Endothelial cell of umbilical vein (primary cell): ENCODE results near the gene AP2A2. TPM values are rescaled to one million over a fixed set of nuclear protein-coding genes. Genes with fewer than 3 reads are reported as not detected.

Experiments used
- Bru-seq: library from RNA; stranded (reverse); fragments of 400-500 nt; gene quantifications from one replicate; lab custom pipeline; 2021; lab: Mats Ljungman, UMichigan
- BruChase-seq, 2 experiments: library from RNA; stranded (reverse); fragments of 400-500 nt; gene quantifications; one replicate each; lab custom pipeline; 2021; lab: Mats Ljungman, UMichigan
- BruUV-seq: library from RNA; stranded (reverse); fragments of 400-500 nt; replicated peaks from 2 replicates; lab custom pipeline; 2021; lab: Mats Ljungman, UMichigan
- CTCF ChIA-PET: fragments of 300-600, 350-600 bp; sonication (Branson Sonifier 250); formaldehyde crosslinking; loops from one replicate; lab custom pipeline; 2021; ENCODE audit warnings: antibody characterized with exemption, inconsistent platforms; lab: Charles Lee
- POLR2A ChIA-PET: fragments of 300-600, 350-600 bp; sonication (Branson Sonifier 250); formaldehyde crosslinking; loops from one replicate; lab custom pipeline; 2021; ENCODE audit warnings: antibody characterized with exemption, inconsistent platforms; lab: Charles Lee
- DNase-seq: peaks from one replicate; pipeline ENCODE4 v3.0.0-alpha.2; 2011; ENCODE audit warnings: low read depth, low spot score
- FAIRE-seq: peaks from 2 replicates; lab custom pipeline; 2011; peaks lifted over from hg19 to GRCh38; lab: Jason Lieb, UNC
- H2AFZ ChIP-seq: 2 replicates; pipeline ENCODE4 v1.6.0; 2012; ENCODE audit warnings: low read depth, low read length, control low read depth, inconsistent platforms
- H3K27ac ChIP-seq: 2 replicates; pipeline ENCODE4 v1.5.1; 2011; ENCODE audit warnings: low read depth, mild to moderate bottlenecking, control low read depth, low read length, moderate library complexity; ENCODE audit not compliant: insufficient read depth
- H3K27me3 ChIP-seq, 2 experiments: 2 replicates each; pipeline versions ENCODE4 v1.6.0 to v1.6.1; 2011; ENCODE audit warnings: low read length in 2 of 2, mixed read lengths in 1 of 2; ENCODE audit not compliant: control insufficient read depth in 2 of 2, insufficient read depth in 2 of 2
- H3K36me3 ChIP-seq, 2 experiments: 2 replicates in 1 of 2; 3 replicates in 1 of 2; pipeline ENCODE4 v1.5.1; 2011; ENCODE audit warnings: low read length in 2 of 2, mild to moderate bottlenecking in 1 of 2, moderate library complexity in 1 of 2; ENCODE audit not compliant: control insufficient read depth in 2 of 2, insufficient read depth in 2 of 2; ENCODE audit errors: extremely low read depth in 1 of 2
- H3K4me1 ChIP-seq: 3 replicates; pipeline ENCODE4 v1.5.1; 2011; ENCODE audit warnings: mild to moderate bottlenecking, low read length; ENCODE audit not compliant: control insufficient read depth, insufficient read depth; ENCODE audit errors: extremely low read depth
- H3K4me2 ChIP-seq: 2 replicates; pipeline ENCODE4 v1.6.1; 2011; ENCODE audit warnings: low read length, control low read depth, mixed read lengths; ENCODE audit not compliant: insufficient read depth
- H3K4me3 ChIP-seq, 3 experiments: fragments of 200-600 bp in 1 of 3; sonication (generic), shearing (Covaris generic) in 1 of 3; replicated peaks in 1 of 3; 2 replicates each; pipeline ENCODE4 v1.5.1; 2011 to 2016; ENCODE audit warnings: control low read depth in 3 of 3, low read length in 3 of 3, mild to moderate bottlenecking in 2 of 3, inconsistent platforms in 1 of 3, low read depth in 1 of 3, moderate library complexity in 1 of 3; ENCODE audit not compliant: insufficient read depth in 1 of 3
- H3K79me2 ChIP-seq: 2 replicates; pipeline ENCODE4 v1.6.0; 2012; ENCODE audit warnings: low read length, inconsistent platforms; ENCODE audit not compliant: control insufficient read depth, insufficient read depth
- H3K9ac ChIP-seq: replicated peaks from 2 replicates; pipeline ENCODE3; 2011; ENCODE audit warnings: low read length, control low read depth; ENCODE audit not compliant: insufficient read depth; ENCODE audit errors: extremely low read depth
- H3K9me1 ChIP-seq: replicated peaks from 3 replicates; pipeline ENCODE4 v1.6.0; 2011; ENCODE audit warnings: mild to moderate bottlenecking, low read length; ENCODE audit not compliant: control insufficient read depth, insufficient read depth; ENCODE audit errors: extremely low read depth
- H3K9me3 ChIP-seq: replicated peaks from 2 replicates; pipeline ENCODE4 v1.5.1; 2012; ENCODE audit warnings: low read length, inconsistent platforms; ENCODE audit not compliant: control insufficient read depth, insufficient read depth
- H4K20me1 ChIP-seq: replicated peaks from 2 replicates; pipeline ENCODE3; 2011; ENCODE audit warnings: mild to moderate bottlenecking, low read length; ENCODE audit not compliant: control insufficient read depth, insufficient read depth; ENCODE audit errors: extremely low read depth
- CTCF ChIP-seq, 2 donors: IDR thresholded peaks; 1 replicate in 1 of 2; 2 replicates in 1 of 2; pipeline ENCODE4 v1.5.1; 2011; ENCODE audit warnings: low read length in 2 of 2, mild to moderate bottlenecking in 2 of 2, moderate library complexity in 2 of 2, control low read depth in 1 of 2, inconsistent platforms in 1 of 2, low read depth in 1 of 2; ENCODE audit not compliant: insufficient read depth in 1 of 2; ENCODE audit errors: extremely low read depth in 1 of 2
- EZH2 ChIP-seq: IDR thresholded peaks from 2 replicates; pipeline ENCODE4 v1.6.1; 2012; ENCODE audit warnings: borderline replicate concordance, low read depth, mild to moderate bottlenecking, moderate library complexity, low read length, inconsistent platforms; ENCODE audit not compliant: severe bottlenecking
- GATA2 ChIP-seq: IDR thresholded peaks from 2 replicates; pipeline ENCODE4 v1.7.0; 2011; ENCODE audit warnings: low read depth, mild to moderate bottlenecking, moderate library complexity, mixed read lengths, low read length; ENCODE audit not compliant: insufficient read length, insufficient read depth
- MYC ChIP-seq: IDR thresholded peaks from one replicate; pipeline ENCODE4 v1.6.1; 2011; ENCODE audit warnings: mild to moderate bottlenecking, low read depth, low read length
- POLR2A ChIP-seq: IDR thresholded peaks from 2 replicates; pipeline ENCODE4 v1.6.1; 2012; ENCODE audit warnings: low read depth, mild to moderate bottlenecking, control low read depth, low read length
- POLR2AphosphoS5 ChIP-seq: IDR thresholded peaks from 2 replicates; pipeline ENCODE4 v1.6.1; 2012; ENCODE audit warnings: low read depth, mild to moderate bottlenecking, control low read depth, low read length, moderate library complexity; ENCODE audit not compliant: insufficient read depth
- dilution Hi-C: fragments of 300-500 bp; cut with MboI; formaldehyde crosslinking; loops from one replicate; pipeline ENCODE4 v1.15.0; 2019; ENCODE audit warnings: low sequenced_read_pairs; ENCODE audit not compliant: extremely low pct_ligation_motif_present
- intact Hi-C: fragments of 100-400 bp; cut with micrococcal nuclease; formaldehyde crosslinking; loops from one replicate; pipeline ENCODE4 v1.10.0; 2022
- long read RNA-seq: library from polyadenylated mRNA; stranded (forward); transcript quantifications from one replicate; pipeline ENCODE4 v2.0.0, GENCODE V29; 2021
- polyA minus RNA-seq, 3 experiments: library from RNA; depleted of rRNA, polyadenylated mRNA; stranded (reverse); fragments of >200 nt; gene quantifications; 1 replicate in 1 of 3; 2 replicates in 2 of 3; pipeline ENCODE4 v1.2.3, GENCODE V29; 2011
- polyA plus RNA-seq, 4 experiments: library from polyadenylated mRNA; depleted of rRNA in 3 of 4; stranded (reverse) in 3 of 4; unstranded in 1 of 4; fragments of >200 nt; gene quantifications; 2 replicates each; pipeline versions ENCODE4 v1.2.1 to v1.2.3, GENCODE V29; 2011 to 2012; ENCODE audit warnings: missing spikeins in 1 of 4
- total RNA-seq: library from RNA; stranded (reverse); gene quantifications from 2 replicates; pipeline ENCODE4 v1.2.3, GENCODE V29; 2021
- TF ChIP-seq, protein P1 (sequence below): IDR thresholded peaks from 2 replicates; pipeline ENCODE4 v1.6.1; 2011; ENCODE audit not compliant: insufficient read depth, insufficient read length

Gene AP2A2
- total RNA-seq (92.5 and 92.6 TPM in 2 replicates), polyA plus RNA-seq (89.5 and 109 TPM in 2 replicates), polyA minus RNA-seq (91.0 and 107 TPM in 2 replicates), Bru-seq, nascent RNA (percentile 72 among the genes with signal in this experiment), BruChase-seq, experiment 1, labeled RNA remaining after a 6-hour chase (percentile 89 among the genes with signal in this experiment), BruChase-seq, experiment 2, labeled RNA remaining after a 2-hour chase (percentile 84 among the genes with signal in this experiment)
- 59.7 and 67.5 TPM in 2 replicates for polyA plus RNA-seq (2011; cell fraction: cytosol; rRNA removed)
- polyA plus RNA-seq (2011; cell fraction: nucleus; rRNA removed), result 207 and 227 TPM in 2 replicates
- polyA plus RNA-seq (2012), result 60.5 and 72.6 TPM in 2 replicates
- 42.9 TPM for polyA minus RNA-seq (2011; cell fraction: cytosol; rRNA and poly(A)+ RNA removed)
- 99.5 and 108 TPM in 2 replicates for polyA minus RNA-seq (2011; cell fraction: nucleus; rRNA and poly(A)+ RNA removed)
- long read RNA-seq, full-length matches to known transcripts, result 30 of 59 reads
- long read RNA-seq, partial matches to known transcripts, result 14 of 59 reads
- long read RNA-seq, other reads (novel, unspliced or antisense), result 15 of 59 reads

GRCh38 chr11:925496-926301 is at the start of gene AP2A2:
AP2A2 (plus strand) TSS chr11:925870; CDS start chr11:926022, 152 bp downstream.
- no peaks in the 10 kb centered on the region for H3K9me3 ChIP-seq
- peak; percentile 87 for DNase-seq
- H3K4me1 ChIP-seq, result peaks cover 18% of the 10 kb centered on the region
- ChIA-PET CTCF (interaction anchor here (0.8 to 2.8 kb wide), 13 partner anchors 8 to 125 kb away, joined by 3 to 13 read pairs (median 7); partner anchors contain the start of gene TSPAN4), POLR2A (interaction anchor here (0.7 kb wide), 1 partner anchor 69 kb away, joined by 3 read pairs; no protein-coding TSS in a partner anchor)
- H3K36me3 ChIP-seq, result peaks cover 0 to 2% of the 10 kb centered on the region in 2 experiments
- FAIRE-seq, result peak; percentile 67
- H4K20me1 ChIP-seq, result peaks cover 2% of the 10 kb centered on the region
- H3K4me3 ChIP-seq, result peak within 1 kb of the TSS; percentile 32 to 73 (median 67)
- BruUV-seq, result no TSS peak
- H2AFZ ChIP-seq, result peak within 1 kb of the TSS; percentile 97
- H3K27ac ChIP-seq, result peak within 1 kb of the TSS; percentile 67
- dilution Hi-C loops, result no loop called here
- no peaks in the 10 kb centered on the region for H3K9me1 ChIP-seq
- intact Hi-C loops, result loop anchor here (2.0 kb wide), 1 partner anchor 15 kb away; the partner anchor contains the start of gene CHID1
- TF ChIP-seq MYC, result no peak
- peak; percentile 72 to 77 for TF ChIP-seq CTCF (IDR thresholded peaks at IDR 0.05; ENCODE audit: extremely low read depth in 1 of 2, insufficient read depth in 1 of 2, low read depth in 1 of 2, low read length in 2 of 2)
- TF ChIP-seq GATA2, result no peak
- peak; percentile 78 for TF ChIP-seq POLR2A
- TF ChIP-seq, protein P1, sequence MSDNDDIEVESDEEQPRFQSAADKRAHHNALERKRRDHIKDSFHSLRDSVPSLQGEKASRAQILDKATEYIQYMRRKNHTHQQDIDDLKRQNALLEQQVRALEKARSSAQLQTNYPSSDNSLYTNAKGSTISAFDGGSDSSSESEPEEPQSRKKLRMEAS, result no peak
- peak; percentile 86 for TF ChIP-seq POLR2AphosphoS5
- no peak for TF ChIP-seq EZH2
- H3K4me2 ChIP-seq, result peak within 1 kb of the TSS; percentile 85
- peak within 1 kb of the TSS; percentile 71 for H3K9ac ChIP-seq
- H3K79me2 ChIP-seq, result peaks cover 33% of the 10 kb centered on the region
- no peaks in the 10 kb centered on the region for H3K27me3 ChIP-seq
